ENCODE measurements around the gene SLC9A4.
"Not testable (repeated sequence)": the region's sequence is repeated elsewhere in the genome, so short reads cannot be mapped to it uniquely, and the experiment has no call there.

Gene SLC9A4

GRCh38 chr2:102558463-102558862 is 85.4 kb downstream of the SLC9A4 start:
- H3K9me3 ChIP-seq (ENCODE audit: control insufficient read depth, low read depth, low read length): no peaks in the 10 kb centered on the region
- H3K9ac ChIP-seq (ENCODE audit: low read length): no peak overlapping the region
- no peak overlapping the region for H3K4me3 ChIP-seq (ENCODE audit: low read length)
- no peaks in the 10 kb centered on the region for H3K36me3 ChIP-seq (ENCODE audit: control insufficient read depth, low read depth, low read length)
- H3K27me3 ChIP-seq (ENCODE audit: control insufficient read depth, insufficient read depth, low read length): no peaks in the 10 kb centered on the region
- no peaks in the 10 kb centered on the region for H3K4me1 ChIP-seq (ENCODE audit: control insufficient read depth, low read depth, low read length)
- no peak overlapping the region for H3K27ac ChIP-seq (ENCODE audit: low read length)

- H3K9me3 ChIP-seq (ENCODE audit: control insufficient read depth, low read depth, low read length); H3K4me1 ChIP-seq (ENCODE audit: control insufficient read depth, low read depth, low read length); H3K9ac ChIP-seq (ENCODE audit: low read length); H3K36me3 ChIP-seq (ENCODE audit: control insufficient read depth, low read depth, low read length); H3K27me3 ChIP-seq (ENCODE audit: control insufficient read depth, insufficient read depth, low read length); H3K27ac ChIP-seq (ENCODE audit: low read length); H3K4me3 ChIP-seq (ENCODE audit: low read length): not testable (repeated sequence)
Observed at GRCh38 chr2:102562542-102562941, 89.5 kb downstream of the SLC9A4 start.

- H3K9me3 ChIP-seq (ENCODE audit: control insufficient read depth, low read depth, low read length): peaks cover 15% of the 10 kb centered on the region
- no peak overlapping the region for H3K4me3 ChIP-seq (ENCODE audit: low read length)
- no peak overlapping the region for H3K9ac ChIP-seq (ENCODE audit: low read length)
- no peaks in the 10 kb centered on the region for H3K27me3 ChIP-seq (ENCODE audit: control insufficient read depth, insufficient read depth, low read length)
- H3K4me1 ChIP-seq (ENCODE audit: control insufficient read depth, low read depth, low read length): no peaks in the 10 kb centered on the region
- H3K27ac ChIP-seq (ENCODE audit: low read length): no peak overlapping the region
- H3K36me3 ChIP-seq (ENCODE audit: control insufficient read depth, low read depth, low read length): no peaks in the 10 kb centered on the region
Observed at GRCh38 chr2:102575888-102576287, 102.9 kb downstream of the SLC9A4 start.

- Histone ChIP-seq H3K9ac (ENCODE audit: low read length) (no peak overlapping the region), H3K36me3 (ENCODE audit: control insufficient read depth, low read depth, low read length) (no peaks in the 10 kb centered on the region), H3K4me1 (ENCODE audit: control insufficient read depth, low read depth, low read length) (no peaks in the 10 kb centered on the region), H3K27me3 (ENCODE audit: control insufficient read depth, insufficient read depth, low read length) (no peaks in the 10 kb centered on the region), H3K4me3 (ENCODE audit: low read length) (no peak overlapping the region), H3K9me3 (ENCODE audit: control insufficient read depth, low read depth, low read length) (peaks cover 7% of the 10 kb centered on the region), H3K27ac (ENCODE audit: low read length) (no peak overlapping the region)
Observed at GRCh38 chr2:102578376-102578775, 105.3 kb downstream of the SLC9A4 start.

- Histone ChIP-seq H3K4me3 (ENCODE audit: low read length) (no peak overlapping the region), H3K4me1 (ENCODE audit: control insufficient read depth, low read depth, low read length) (no peaks in the 10 kb centered on the region), H3K9ac (ENCODE audit: low read length) (no peak overlapping the region), H3K36me3 (ENCODE audit: control insufficient read depth, low read depth, low read length) (no peaks in the 10 kb centered on the region), H3K27me3 (ENCODE audit: control insufficient read depth, insufficient read depth, low read length) (no peaks in the 10 kb centered on the region), H3K9me3 (ENCODE audit: control insufficient read depth, low read depth, low read length) (no peaks in the 10 kb centered on the region), H3K27ac (ENCODE audit: low read length) (no peak overlapping the region)
Observed at GRCh38 chr2:102581911-102582310, 108.9 kb downstream of the SLC9A4 start.

GRCh38 chr2:102582845-102583244 is 109.8 kb downstream of the SLC9A4 start:
- Histone ChIP-seq H3K9me3 (ENCODE audit: control insufficient read depth, low read depth, low read length) (no peaks in the 10 kb centered on the region), H3K9ac (ENCODE audit: low read length) (no peak overlapping the region), H3K27me3 (ENCODE audit: control insufficient read depth, insufficient read depth, low read length) (no peaks in the 10 kb centered on the region), H3K4me1 (ENCODE audit: control insufficient read depth, low read depth, low read length) (no peaks in the 10 kb centered on the region), H3K4me3 (ENCODE audit: low read length) (no peak overlapping the region), H3K27ac (ENCODE audit: low read length) (no peak overlapping the region), H3K36me3 (ENCODE audit: control insufficient read depth, low read depth, low read length) (no peaks in the 10 kb centered on the region)
